ENCODE results near the gene TFB2M. TPM values are rescaled to one million over a fixed set of nuclear protein-coding genes. Genes with fewer than 3 reads are reported as not detected.

TFB2M gene
- total RNA-seq, 1 experiment from 2014 or later, result 20.4 TPM

Other genes starting within 250 kb of the TFB2M start
- gene SMYD3, start 59.0 kb downstream of the TFB2M start, total RNA-seq (2014; rRNA removed), result 24.8 and 34.0 TPM in 2 replicates
- 15.3 and 16.4 TPM in 2 replicates for gene CNST, start 195 bp upstream of the TFB2M start, total RNA-seq (2014; rRNA removed)
- gene SCCPDH, start 158.1 kb upstream of the TFB2M start, total RNA-seq (2014; rRNA removed), result 61.3 and 67.6 TPM in 2 replicates

Measured in LHCN-M2 (cell line).